Gastrocnemius medialis (tissue), 4 donors: ENCODE data around the gene GDE1.

Source experiments
- CTCF ChIP-seq, 5 experiments: fragments of 450-650 bp in 3 of 5; fragments of 200-600 bp in 2 of 5; sonication (generic) in 2 of 5; IDR thresholded peaks in 4 of 5; conservative IDR thresholded peaks in 1 of 5; 1 replicate in 4 of 5; 2 replicates in 1 of 5; pipeline ENCODE4 v1.5.1; 2016 to 2019; ENCODE audit warnings: antibody characterized with exemption in 5 of 5, mild to moderate bottlenecking in 3 of 5, moderate library complexity in 3 of 5
- POLR2A ChIP-seq, 2 donors: fragments of 450-650 bp; IDR thresholded peaks; one replicate each; pipeline ENCODE4 v1.6.1; 2017; ENCODE audit warnings: antibody characterized with exemption in 2 of 2, mild to moderate bottlenecking in 2 of 2, moderate library complexity in 2 of 2

- TF ChIP-seq CTCF (IDR thresholded peaks at IDR 0.05 in 4 of 5, conservative IDR thresholded peaks at IDR 0.05 in 1 of 5) (peak; percentile 9 to 67 (median 59)), POLR2A (IDR thresholded peaks at IDR 0.05) (no peak)
Observed at GRCh38 chr16:19502395-19503131, 19.3 kb downstream of the GDE1 start.
